Measurements from ENCODE around the gene CCDC68.
"Not testable (repeated sequence)": the region's sequence is repeated elsewhere in the genome, so short reads cannot be mapped to it uniquely, and the experiment has no call there.

The CCDC68 gene

GRCh38 chr18:54877076-54877475 is 82.2 kb downstream of the CCDC68 start:
- no peak for DNase-seq (ENCODE audit: low read depth, low spot score)

DNA sequence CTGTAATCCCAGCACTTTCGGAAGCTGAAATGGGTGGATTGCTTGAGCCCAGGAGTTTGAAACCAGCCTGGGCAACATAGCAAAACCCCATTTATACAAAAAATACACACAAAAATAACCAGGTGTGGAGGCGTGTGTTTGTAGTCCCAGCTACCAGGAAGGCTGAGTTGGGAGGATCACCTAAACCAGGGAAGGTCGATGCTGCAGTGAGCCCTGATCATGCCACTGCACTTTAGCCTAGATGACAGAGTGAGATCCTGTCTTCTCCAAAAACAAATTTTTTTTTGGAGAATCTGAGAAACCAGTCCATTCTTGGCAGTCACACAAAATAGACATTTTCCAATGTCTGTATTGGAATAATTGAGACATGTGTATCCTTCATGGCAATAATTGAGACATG is 84.2 kb downstream of the CCDC68 start:
- DNase-seq (ENCODE audit: low read depth, low spot score) = no peak

GRCh38 chr18:54873884-54874255 is 85.4 kb downstream of the CCDC68 start:
- DNase-seq (ENCODE audit: low read depth, low spot score) = no peak

DNA sequence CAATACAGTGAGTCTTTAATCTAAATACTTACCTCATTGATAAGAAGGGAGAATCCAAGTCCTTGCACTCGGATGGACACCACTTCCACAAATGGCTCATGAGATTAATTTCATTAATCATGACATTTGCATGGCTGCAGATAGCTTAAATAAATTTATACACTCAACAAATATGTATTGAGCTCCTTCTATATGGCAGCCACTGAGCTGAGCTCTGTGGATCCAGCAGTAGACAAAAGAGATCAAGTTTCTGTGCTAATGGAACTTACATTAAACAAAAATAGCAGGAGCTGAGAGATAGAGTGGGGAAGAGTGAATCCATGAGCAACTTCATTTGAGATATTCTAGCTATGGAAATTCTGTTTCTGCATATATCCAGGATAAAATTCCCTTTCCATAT is 86.6 kb downstream of the CCDC68 start:
- DNase-seq (ENCODE audit: low read depth, low spot score) = no peak

- no peak for DNase-seq (ENCODE audit: low read depth, low spot score)
These were observed 88.0 kb downstream of the CCDC68 start for GRCh38 chr18:54871231-54871630.

GRCh38 chr18:54867131-54867530 is 92.1 kb downstream of the CCDC68 start:
- no peak for DNase-seq (ENCODE audit: low read depth, low spot score)

GRCh38 chr18:54860941-54861340 is 98.3 kb downstream of the CCDC68 start:
- DNase-seq (ENCODE audit: low read depth, low spot score) = no peak

DNA sequence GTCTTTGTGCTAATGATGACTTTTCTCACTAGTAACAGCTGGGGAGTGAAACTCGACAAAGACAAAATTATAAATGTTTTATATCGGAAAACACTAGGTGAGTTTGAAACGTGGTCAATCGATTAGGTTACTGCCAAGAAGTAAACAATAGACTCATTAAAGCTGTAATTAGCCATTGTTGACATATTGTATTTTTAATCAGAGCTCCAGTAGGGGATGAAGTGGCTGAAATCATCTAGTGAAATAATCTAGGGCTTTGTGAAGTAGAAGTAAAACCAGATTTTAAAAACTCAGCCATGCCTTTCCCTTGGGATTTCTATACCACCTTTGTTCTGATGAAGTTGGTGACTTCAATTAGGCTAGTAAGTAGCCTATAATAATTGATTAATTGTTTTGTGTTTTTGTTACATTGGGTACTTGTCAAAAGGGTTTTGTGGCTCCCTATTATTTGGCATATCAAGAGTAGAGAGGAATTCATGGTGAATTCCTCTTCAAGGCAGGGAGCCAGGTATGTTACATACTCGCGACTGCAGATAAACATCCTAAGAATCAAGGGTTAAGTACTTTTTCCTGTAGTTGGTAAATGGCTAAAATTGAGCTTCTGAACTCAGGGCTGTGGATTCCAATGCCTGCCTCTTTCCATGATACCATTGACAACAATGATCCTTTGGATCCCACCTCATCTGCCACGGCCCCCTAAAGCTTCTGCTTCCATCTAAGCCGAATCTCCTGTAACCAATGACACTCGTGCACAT is 99.4 kb downstream of the CCDC68 start:
- DNase-seq (ENCODE audit: low read depth, low spot score) = no peak

GRCh38 chr18:54857499-54857898 is 101.8 kb downstream of the CCDC68 start:
- DNase-seq (ENCODE audit: low read depth, low spot score) = no peak

DNA sequence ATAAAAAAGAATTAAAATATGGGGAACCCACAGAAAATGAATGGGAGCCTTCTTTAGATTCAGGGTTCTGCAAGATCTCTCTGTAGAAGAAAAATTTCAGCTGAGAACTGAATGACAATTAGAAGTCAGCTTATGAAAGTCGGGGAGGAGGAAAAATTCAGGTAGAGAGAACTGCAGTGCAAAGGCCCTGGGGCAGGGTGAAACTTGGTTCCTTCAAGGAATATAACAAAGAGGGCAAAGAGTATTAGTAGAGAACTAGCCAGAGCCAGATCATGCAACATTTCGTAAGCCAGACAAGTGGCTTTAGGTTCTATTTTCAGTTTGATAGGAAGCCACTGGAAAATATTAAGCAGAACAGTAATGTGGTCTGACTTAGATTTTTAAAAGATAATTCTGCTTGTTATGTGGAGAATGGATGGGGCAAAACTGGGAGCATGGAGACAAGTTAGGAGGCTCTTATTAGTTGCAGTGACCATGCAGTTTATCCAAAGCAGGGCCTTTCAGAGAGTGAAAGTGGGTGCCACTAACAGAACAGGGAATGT is 103.1 kb downstream of the CCDC68 start:
- no peak for DNase-seq (ENCODE audit: low read depth, low spot score)

DNA sequence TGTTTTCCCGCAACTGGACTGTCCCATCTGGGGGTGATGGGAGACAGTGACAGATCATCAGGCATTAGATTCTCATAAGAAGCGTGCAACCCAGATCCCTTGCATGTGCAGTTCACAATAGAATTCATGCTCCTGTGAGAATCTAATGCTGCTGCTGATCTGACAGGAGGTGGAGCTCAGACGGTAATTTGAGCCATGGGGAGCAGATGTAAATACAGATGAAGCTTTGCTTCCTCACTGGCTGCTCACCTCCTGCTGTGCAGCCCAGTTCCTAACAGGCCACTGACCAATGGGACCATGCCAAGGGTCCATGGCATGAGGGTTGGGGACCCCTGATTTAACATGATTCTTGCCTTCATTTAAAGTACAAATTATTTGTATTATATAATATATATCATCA is 104.2 kb downstream of the CCDC68 start:
- not testable (repeated sequence) for DNase-seq (ENCODE audit: low read depth, low spot score)

GRCh38 chr18:54852780-54853675 is 106.2 kb downstream of the CCDC68 start:
- DNase-seq (ENCODE audit: low read depth, low spot score) = no peak
